GM21423 (cell line): ENCODE results near the gene SLC1A3.

Experiments
- ATAC-seq: cut with Tn5 transposase; IDR thresholded peaks from one replicate; pipeline ENCODE4 v1.9.1; 2021; ENCODE audit warnings: mild to moderate bottlenecking, moderate library complexity; ENCODE audit not compliant: unreplicated experiment

Gene SLC1A3

DNA sequence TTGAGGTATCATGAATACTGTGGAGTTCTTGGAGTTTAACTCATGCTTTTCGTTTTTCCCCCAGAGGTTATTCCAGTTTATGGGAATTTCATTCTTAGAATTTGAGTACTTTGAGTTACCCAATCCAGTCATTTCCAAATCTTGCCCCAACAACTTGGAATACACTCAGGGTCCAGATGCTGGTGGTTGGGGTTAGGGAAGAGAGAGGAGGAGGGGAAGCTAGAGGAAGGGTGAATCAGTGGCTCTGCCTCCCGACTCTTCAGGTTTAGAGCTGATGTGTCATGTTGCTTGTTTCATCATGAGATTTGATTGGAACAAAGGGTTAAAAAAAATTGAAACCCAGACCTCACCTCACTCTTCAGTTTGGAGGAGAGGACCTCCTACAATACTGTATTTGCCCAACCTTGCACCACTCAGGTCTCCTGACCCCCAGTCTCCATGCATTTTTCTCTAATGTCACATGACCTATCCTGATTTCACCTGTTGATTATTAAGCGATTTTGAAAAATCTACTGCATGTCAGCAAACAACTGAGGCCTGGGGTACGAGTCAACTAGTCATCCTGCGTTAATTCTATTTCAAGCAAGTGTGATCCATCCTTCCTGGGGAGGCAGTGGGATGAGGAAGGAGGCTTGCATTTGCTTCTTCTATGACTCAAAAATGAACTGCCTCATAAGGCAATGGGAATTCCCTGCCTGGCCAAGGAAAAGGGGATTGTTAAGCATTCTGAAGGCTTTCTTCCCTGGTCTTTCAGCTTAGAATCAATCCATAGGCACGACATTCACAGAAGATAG lies 6.2 kb upstream of the SLC1A3 start:
- no peak for ATAC-seq

- no peak for ATAC-seq
Observed at GRCh38 chr5:36600917-36601527, 5.4 kb upstream of the SLC1A3 start.

DNA sequence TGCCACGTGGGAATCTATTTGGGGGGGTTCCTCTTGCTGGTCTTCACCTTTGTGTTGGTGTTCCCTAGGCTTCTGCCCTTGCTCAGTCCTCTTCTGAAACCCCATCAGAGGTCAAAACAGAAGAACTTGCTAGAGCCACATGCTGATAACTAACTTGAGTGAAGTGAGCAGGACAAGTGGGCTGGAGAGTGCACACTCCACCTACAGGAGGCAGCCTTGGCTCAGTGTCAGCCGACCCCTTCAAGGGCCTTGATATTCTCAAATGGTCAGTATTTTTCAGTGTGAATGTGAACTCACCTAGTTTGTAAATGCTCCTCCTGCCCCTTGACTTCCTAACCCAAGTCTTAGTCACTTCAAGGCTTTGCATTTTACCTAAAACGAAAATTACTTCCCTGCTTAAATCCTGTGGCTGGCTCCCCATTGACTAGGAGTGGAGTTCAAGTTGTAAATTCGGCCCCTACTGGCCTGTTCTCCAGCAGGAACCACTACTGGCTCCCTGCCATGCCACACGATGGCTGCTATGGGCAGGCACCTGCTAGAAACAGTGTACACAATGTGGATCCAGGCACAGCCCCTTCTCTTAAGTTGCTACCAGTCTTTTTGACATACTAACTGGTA lies 3.6 kb upstream of the SLC1A3 start:
- no peak for ATAC-seq

DNA sequence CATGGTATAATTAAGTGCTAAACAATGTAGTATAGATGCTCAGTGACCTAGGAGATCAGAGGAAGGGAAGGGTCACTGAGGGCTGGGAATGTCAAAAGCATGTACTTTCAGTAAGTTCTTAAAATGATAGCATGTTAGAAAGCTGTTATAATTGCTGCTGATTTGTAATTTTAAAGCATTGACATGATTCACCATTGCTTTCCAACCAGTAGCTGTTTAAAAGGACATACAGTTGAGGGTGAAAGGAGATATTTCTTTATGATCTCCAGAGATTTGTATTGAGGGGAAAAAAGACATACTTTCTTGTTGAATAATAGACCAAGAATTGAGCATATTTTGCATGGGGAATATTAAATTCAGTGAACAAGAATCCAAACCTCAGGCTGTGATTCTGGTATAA lies 1.2 kb upstream of the SLC1A3 start:
- ATAC-seq = no peak

GRCh38 chr5:36606036-36606427 lies 374 bp upstream of the SLC1A3 start:
- ATAC-seq = no peak

GRCh38 chr5:36607114-36607571 lies 737 bp downstream of the SLC1A3 start:
- peak; percentile 7 for ATAC-seq

- no peak for ATAC-seq
Observed at GRCh38 chr5:36607838-36608783, 1.7 kb downstream of the SLC1A3 start.

DNA sequence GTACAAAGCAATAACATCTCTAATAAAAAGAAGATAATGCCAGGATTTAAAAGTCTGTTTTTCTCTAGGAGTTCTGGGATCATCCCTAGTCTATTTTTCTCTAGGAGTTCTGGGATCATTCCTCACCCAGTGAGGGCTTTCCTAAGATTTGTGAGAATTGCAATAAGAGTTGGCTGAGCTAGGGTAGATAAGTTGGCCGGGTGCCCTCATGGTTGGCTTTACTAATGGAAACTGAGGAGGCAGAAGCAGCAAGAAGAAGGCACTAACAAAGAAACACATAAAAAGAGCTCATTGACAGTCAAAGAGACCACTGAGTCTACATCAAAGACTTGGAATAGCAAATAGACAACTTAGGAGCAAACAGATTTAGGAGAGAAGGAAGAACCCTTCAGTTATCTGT lies 4.2 kb downstream of the SLC1A3 start:
- ATAC-seq = no peak

GRCh38 chr5:36611520-36612274 lies 5.3 kb downstream of the SLC1A3 start:
- ATAC-seq = no peak

GRCh38 chr5:36613241-36613640 lies 6.8 kb downstream of the SLC1A3 start:
- ATAC-seq = no peak

DNA sequence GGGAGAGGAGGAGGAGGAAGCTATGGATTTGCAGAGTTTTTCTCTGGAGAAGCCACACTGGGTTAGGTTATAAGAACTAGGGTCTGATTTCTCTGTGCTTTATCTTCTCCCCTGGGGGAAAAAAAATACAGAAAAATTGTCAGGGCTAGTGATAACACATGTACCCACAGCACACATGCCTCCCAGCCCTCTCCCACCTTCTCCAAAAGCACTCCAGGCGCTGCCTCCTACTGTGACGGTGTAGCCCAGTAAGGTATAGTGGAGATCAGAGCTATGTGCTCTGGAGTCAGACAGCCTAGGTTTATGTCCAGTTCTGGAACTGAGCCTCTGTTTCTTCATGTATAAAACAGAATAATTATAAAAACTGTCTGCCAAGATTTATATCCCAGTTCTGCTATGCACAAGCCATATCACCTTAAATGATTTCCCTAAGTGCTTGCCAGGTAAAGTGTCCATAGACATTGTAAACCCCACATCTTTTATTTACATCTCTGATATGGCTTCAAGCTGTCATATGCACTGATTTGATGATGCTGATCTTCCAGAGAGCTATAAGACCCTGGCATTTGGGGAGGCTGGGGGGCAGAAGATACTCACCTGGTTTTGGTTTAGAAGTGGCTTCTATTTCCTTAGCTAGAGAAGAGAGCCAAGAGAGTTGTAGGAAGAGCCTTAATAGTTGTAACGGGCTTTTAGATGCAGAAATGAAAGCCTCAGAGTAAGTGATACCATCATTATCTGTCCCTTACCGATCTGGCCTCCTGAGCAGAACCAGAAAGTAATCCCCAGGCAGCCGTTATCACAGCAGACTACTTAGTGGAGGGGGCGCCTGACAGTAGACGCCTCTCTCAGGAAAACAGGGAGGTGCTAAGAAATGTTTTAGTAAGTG lies 7.6 kb downstream of the SLC1A3 start:
- no peak for ATAC-seq

DNA sequence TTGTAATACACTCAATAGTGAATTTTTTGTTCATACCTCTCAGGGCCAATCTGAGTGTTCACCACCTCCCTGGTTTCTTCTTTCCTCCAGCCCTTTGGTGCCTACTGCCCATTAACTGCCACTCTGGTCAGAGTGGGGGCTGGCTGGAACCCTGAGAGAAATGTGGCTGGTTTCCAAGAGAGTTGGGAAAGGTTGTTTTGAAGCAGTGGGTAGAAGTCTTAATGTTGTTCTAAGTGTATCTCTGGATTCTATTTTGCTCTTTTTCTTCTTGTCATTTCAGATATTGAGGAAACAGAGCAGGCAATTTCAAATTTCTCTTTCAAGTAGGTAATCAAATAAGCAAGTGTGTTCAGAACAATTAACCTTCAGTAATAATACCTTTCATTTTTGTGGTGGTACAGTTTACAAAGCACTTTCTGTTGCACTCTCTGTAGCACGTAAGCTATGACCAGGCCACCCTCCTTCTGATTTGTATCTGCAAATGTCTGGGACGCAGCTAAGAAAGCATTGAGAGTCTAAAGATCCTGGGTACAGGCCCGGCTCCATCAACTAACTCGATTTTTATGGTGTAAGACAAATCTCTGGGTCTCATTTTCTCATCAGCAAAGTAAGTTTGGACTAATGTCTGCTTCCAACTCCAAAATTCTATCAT lies 8.4 kb downstream of the SLC1A3 start:
- no peak for ATAC-seq

DNA sequence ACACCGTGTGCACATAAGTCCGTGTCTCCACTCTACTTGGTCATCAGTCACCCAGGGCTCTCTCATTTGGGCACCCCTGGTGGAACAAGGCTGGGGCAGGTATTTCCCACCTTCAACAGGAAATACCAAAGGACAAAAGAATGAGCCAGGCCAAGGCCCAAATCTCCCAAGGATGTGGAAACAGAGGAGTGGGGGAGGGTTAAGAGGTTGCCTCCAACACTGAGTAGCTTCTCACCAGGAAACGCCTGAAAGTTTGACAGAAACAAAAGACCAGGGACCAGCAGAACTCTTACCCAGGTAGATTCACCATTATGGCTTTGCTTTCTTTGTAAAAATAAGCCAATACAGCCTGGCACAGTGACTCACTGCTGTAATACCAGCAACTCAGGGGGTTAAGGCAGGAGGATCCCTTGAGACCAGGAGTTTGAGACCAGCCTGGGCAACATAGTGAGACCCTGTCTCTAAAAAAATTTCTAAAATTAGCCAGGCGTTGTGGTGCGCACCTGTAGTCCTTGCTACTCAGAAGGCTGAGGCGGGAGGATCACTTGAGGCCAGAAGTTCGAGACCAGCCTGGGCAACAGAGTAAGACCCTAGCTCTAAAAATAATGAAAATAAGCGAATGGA lies 12.7 kb downstream of the SLC1A3 start:
- ATAC-seq = no peak

- ATAC-seq = no peak
Observed at GRCh38 chr5:36621985-36622384, 15.6 kb downstream of the SLC1A3 start.

GRCh38 chr5:36623832-36624231 lies 17.4 kb downstream of the SLC1A3 start:
- no peak for ATAC-seq

GRCh38 chr5:36624277-36624676 lies 17.9 kb downstream of the SLC1A3 start:
- ATAC-seq = no peak

GRCh38 chr5:36628695-36629094 lies 22.3 kb downstream of the SLC1A3 start:
- no peak for ATAC-seq

- no peak for ATAC-seq
Observed at GRCh38 chr5:36629729-36630128, 23.3 kb downstream of the SLC1A3 start.
